D721Med (cell line): ENCODE results near the gene TBCEL.

Experiments used
- DNase-seq: peaks from one replicate; pipeline ENCODE4 v3.0.0; 2011; ENCODE audit warnings: low spot score; ENCODE audit not compliant: insufficient read length
- FAIRE-seq: peaks from 2 replicates; lab custom pipeline; 2011; peaks lifted over from hg19 to GRCh38; lab: Jason Lieb, UNC
- TF ChIP-seq, protein P1 (sequence below): IDR thresholded peaks from 2 replicates; pipeline ENCODE4 v1.5.1; 2012; ENCODE audit warnings: mild to moderate bottlenecking, control low read depth; ENCODE audit not compliant: insufficient read depth; ENCODE audit errors: missing control alignments

Gene TBCEL

DNA sequence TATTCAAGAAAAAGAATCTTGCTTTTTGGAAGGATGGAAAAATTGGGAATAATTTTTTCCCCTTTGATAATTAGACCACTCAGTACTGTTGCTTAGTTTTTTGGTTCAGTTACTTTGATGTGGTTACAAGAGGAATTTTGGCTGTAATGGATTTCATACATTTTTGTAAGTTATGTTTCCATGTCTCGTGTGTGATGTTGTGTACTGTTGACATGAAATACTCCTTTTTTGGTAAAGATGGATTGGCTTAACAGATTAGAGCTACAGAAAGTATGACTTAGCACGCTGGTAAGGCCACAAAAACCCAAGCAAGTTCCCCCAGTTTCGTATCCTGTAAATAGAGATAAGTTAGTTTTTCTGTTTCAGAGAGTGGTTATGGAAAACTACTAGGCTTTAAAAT is 11.9 kb downstream of the TBCEL start:
- DNase-seq (no peak), FAIRE-seq (no peak)
- TF ChIP-seq, protein P1, sequence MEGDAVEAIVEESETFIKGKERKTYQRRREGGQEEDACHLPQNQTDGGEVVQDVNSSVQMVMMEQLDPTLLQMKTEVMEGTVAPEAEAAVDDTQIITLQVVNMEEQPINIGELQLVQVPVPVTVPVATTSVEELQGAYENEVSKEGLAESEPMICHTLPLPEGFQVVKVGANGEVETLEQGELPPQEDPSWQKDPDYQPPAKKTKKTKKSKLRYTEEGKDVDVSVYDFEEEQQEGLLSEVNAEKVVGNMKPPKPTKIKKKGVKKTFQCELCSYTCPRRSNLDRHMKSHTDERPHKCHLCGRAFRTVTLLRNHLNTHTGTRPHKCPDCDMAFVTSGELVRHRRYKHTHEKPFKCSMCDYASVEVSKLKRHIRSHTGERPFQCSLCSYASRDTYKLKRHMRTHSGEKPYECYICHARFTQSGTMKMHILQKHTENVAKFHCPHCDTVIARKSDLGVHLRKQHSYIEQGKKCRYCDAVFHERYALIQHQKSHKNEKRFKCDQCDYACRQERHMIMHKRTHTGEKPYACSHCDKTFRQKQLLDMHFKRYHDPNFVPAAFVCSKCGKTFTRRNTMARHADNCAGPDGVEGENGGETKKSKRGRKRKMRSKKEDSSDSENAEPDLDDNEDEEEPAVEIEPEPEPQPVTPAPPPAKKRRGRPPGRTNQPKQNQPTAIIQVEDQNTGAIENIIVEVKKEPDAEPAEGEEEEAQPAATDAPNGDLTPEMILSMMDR, result no peak

DNA sequence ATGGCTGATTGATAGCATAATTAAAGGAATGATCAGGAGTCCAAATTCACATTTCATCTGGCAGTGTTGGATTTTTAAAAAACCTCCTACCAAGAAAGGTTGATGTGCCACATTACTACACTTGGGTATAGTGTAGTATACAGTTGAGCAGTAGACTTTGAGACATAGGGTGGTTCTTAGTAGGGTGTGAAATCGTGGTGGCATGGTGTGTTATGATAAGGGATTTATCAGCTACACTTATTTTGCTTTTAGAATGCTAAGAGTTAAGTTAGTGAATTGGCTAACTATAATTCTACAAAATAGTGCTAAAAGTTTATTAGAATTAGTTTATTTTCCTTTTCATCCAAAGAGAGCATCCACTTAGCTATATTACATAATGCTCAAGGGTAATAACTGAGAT is 13.1 kb downstream of the TBCEL start:
- peak; percentile 53 for FAIRE-seq
- TF ChIP-seq, protein P1, result no peak

GRCh38 chr11:121038648-121039409 is 14.9 kb downstream of the TBCEL start:
- FAIRE-seq (no peak), DNase-seq (no peak)
- TF ChIP-seq, protein P1, result no peak

More for the DNA sequence above, 13.1 kb downstream of the TBCEL start:
- no peak for DNase-seq

GRCh38 chr11:121039971-121040613 is 16.2 kb downstream of the TBCEL start:
- TF ChIP-seq, protein P1, result no peak
- DNase-seq (no peak), FAIRE-seq (no peak)

- DNase-seq (no peak), FAIRE-seq (no peak)
- TF ChIP-seq, protein P1, result no peak
Observed at GRCh38 chr11:121040614-121041002, 16.7 kb downstream of the TBCEL start.

GRCh38 chr11:121041072-121041471 is 17.2 kb downstream of the TBCEL start:
- DNase-seq (no peak), FAIRE-seq (no peak)
- TF ChIP-seq, protein P1, result no peak

- TF ChIP-seq, protein P1, result no peak
- DNase-seq, result no peak
- FAIRE-seq, result no peak
Observed at GRCh38 chr11:121042296-121042695, 18.4 kb downstream of the TBCEL start.
